Body of pancreas (tissue), 4 donors: ENCODE results near the gene PLXDC2.

Experiments used
- POLR2A ChIP-seq, 3 donors: fragments of 450-650 bp; IDR thresholded peaks; one replicate each; pipeline ENCODE4 v1.6.1; 2016; ENCODE audit warnings: antibody characterized with exemption in 3 of 3, mild to moderate bottlenecking in 2 of 3
- TF ChIP-seq, protein P1 (sequence below), 7 experiments: fragments of 450-650 bp in 4 of 7; fragments of 200-600 bp in 3 of 7; sonication (generic) in 3 of 7; IDR thresholded peaks; one replicate each; pipeline ENCODE4 v1.5.1; 2016 to 2019; ENCODE audit warnings: antibody characterized with exemption in 7 of 7

DNA sequence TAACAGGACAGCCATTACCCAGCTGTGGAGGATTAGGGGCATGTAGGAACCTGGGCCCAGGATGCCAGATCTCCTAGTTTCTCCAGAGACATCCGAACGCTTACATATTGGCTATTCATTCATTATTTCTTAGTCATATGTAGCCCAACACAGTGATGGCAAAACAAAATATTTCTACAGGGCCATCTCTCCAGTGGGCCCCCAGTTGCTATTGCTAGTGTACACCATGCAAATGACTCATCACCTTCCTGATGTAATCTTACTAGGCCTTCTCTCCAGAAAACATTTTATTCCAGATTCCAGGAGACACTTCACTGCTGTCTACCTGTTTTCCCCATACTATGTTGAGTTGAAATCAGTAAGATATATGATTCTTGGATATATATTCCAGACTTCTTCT is 201.7 kb downstream of the PLXDC2 start:
- TF ChIP-seq, protein P1, sequence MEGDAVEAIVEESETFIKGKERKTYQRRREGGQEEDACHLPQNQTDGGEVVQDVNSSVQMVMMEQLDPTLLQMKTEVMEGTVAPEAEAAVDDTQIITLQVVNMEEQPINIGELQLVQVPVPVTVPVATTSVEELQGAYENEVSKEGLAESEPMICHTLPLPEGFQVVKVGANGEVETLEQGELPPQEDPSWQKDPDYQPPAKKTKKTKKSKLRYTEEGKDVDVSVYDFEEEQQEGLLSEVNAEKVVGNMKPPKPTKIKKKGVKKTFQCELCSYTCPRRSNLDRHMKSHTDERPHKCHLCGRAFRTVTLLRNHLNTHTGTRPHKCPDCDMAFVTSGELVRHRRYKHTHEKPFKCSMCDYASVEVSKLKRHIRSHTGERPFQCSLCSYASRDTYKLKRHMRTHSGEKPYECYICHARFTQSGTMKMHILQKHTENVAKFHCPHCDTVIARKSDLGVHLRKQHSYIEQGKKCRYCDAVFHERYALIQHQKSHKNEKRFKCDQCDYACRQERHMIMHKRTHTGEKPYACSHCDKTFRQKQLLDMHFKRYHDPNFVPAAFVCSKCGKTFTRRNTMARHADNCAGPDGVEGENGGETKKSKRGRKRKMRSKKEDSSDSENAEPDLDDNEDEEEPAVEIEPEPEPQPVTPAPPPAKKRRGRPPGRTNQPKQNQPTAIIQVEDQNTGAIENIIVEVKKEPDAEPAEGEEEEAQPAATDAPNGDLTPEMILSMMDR (IDR thresholded peaks at IDR 0.05): no peak
- TF ChIP-seq POLR2A (IDR thresholded peaks at IDR 0.05): no peak
